ENCODE results near the gene PARVG. TPM values are rescaled to one million over a fixed set of nuclear protein-coding genes. Genes with fewer than 3 reads are reported as not detected.

Gene PARVG
- total RNA-seq, 1 donor from 2014 or later = not detected

DNA sequence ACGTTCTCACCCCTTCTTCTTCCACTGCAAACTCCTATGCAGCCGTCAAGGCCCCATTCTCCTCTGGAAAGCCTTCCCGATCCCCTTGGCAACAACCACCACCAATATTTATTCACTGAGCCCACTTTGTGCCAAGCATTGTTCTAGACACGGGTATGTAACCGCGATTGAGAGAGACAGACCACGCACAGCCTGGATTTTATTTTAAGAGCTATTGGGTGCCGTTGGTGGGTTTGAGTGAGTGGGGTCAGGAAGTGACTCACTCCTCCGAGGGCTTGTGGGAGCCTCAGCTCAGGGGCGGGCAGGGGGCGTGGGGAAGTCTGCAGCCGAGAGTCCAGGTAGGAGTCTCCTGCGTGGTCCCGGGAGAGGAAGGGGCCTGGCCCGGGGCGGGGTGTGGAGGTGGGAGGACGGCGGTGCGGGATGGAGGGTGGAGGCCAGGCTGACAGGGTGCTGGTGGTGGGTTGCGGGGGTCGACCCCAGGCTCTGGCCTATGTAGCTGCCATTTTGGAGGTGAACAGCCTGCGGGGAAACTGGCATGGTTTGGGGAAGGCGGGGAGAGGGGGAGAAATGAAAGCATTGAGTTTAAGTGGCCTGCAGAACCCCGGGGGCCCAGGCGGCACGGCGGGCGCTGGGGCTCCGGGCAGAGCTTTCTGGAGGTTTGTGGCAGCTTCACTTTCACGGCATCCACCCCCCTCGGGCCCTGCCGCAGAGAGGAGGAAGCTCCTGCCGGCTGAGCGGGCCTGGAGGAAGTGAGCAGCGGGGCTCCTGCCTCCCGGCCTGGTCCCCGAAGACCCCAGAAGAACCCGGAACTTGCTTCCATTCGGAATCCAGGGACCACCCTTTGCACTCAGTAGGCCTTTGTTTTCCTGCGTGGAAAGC lies 547 bp downstream of the PARVG start:
- H3K27me3 ChIP-seq (ENCODE audit: control insufficient read depth, insufficient read depth, low read length) = peaks cover 6% of the 10 kb centered on the region
- FAIRE-seq (no peak), DNase-seq (ENCODE audit: low read depth) (no peak)
- H3K36me3 ChIP-seq (ENCODE audit: control insufficient read depth, insufficient read depth, low read length) = no peaks in the 10 kb centered on the region
- TF ChIP-seq, protein P1, sequence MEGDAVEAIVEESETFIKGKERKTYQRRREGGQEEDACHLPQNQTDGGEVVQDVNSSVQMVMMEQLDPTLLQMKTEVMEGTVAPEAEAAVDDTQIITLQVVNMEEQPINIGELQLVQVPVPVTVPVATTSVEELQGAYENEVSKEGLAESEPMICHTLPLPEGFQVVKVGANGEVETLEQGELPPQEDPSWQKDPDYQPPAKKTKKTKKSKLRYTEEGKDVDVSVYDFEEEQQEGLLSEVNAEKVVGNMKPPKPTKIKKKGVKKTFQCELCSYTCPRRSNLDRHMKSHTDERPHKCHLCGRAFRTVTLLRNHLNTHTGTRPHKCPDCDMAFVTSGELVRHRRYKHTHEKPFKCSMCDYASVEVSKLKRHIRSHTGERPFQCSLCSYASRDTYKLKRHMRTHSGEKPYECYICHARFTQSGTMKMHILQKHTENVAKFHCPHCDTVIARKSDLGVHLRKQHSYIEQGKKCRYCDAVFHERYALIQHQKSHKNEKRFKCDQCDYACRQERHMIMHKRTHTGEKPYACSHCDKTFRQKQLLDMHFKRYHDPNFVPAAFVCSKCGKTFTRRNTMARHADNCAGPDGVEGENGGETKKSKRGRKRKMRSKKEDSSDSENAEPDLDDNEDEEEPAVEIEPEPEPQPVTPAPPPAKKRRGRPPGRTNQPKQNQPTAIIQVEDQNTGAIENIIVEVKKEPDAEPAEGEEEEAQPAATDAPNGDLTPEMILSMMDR (IDR thresholded peaks at IDR 0.05; ENCODE audit: insufficient read depth, low read length, severe bottlenecking) = no peak
- no peak overlapping the region for H3K4me3 ChIP-seq (ENCODE audit: low read depth, low read length)

DNA sequence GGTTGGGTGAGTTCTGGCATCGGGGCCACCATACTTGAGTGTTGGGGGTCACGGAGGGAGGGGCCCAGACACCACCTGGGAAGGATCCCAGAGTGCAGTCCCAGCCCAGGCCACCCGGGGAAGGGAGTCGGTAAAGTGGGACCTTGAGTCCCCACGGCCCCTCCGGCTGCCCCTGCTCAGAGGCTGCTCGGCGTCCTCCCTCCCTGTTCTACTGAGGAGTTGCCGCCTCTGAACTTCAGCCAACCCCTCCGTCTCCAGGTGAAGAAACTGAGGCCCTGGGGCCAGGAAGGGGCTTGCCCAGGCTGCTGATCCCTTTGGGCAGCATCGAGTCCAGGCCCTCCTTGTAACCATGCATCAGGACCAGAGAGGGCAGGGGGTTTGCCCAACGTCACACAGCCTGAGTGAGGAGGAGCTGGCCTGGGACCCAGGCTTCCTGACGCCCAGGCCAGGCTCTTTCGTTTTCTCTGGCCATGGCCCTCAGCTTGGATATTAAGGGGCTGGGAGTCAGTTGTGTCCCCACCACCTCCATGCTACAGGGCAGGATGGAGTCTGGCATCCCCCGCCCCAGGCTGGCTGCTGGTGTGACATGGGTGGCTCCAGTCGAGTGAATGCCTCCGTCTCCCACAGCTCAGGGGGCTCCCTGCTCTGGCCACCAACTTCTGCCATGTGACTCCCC lies 1.3 kb downstream of the PARVG start:
- H3K4me3 ChIP-seq (ENCODE audit: low read depth, low read length) = no peak overlapping the region
- DNase-seq (ENCODE audit: low read depth) (no peak), FAIRE-seq (no peak)
- peaks cover 8% of the 10 kb centered on the region for H3K27me3 ChIP-seq (ENCODE audit: control insufficient read depth, insufficient read depth, low read length)
- TF ChIP-seq, protein P1 (IDR thresholded peaks at IDR 0.05; ENCODE audit: insufficient read depth, low read length, severe bottlenecking) = no peak
- H3K36me3 ChIP-seq (ENCODE audit: control insufficient read depth, insufficient read depth, low read length) = no peaks in the 10 kb centered on the region

DNA sequence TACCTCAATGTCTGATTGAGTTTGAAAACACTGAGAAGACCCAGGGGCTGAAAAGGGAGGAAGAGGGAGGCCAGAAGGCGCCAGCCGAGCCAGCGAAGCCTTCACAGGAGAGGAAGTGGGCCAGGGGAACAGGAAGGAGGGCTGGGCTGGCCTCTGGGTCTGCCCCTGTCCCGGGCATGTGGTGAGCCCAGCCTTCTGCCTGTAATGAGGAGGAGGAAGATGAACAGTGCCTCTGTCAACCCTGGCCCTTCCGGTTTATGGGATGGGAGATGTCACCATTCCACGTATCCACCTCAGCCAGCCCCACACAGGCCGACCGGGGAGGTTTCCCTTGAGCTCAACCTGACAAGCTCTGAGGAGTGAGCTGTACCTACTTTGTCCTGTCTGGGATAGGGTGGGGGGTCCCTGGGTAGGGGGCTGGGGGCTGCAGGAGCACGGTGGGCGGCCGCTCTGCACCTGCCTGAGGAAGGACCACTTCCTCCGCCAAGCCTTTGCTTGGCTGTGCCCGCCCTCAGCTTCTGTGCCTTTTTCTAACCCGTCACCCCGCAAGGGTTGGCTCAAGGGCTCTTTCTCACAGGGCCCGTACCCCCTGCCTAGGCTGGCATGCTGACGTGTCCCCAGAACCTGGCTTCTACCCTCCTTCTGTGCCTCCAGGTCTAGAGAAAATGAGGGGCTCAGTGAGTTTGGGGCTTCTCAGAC lies 2.0 kb downstream of the PARVG start:
- FAIRE-seq (peak; percentile 18), DNase-seq (ENCODE audit: low read depth) (no peak)
- no peak overlapping the region for H3K4me3 ChIP-seq (ENCODE audit: low read depth, low read length)
- peaks cover 8% of the 10 kb centered on the region for H3K27me3 ChIP-seq (ENCODE audit: control insufficient read depth, insufficient read depth, low read length)
- TF ChIP-seq, protein P1 (IDR thresholded peaks at IDR 0.05; ENCODE audit: insufficient read depth, low read length, severe bottlenecking) = no peak
- no peaks in the 10 kb centered on the region for H3K36me3 ChIP-seq (ENCODE audit: control insufficient read depth, insufficient read depth, low read length)

DNA sequence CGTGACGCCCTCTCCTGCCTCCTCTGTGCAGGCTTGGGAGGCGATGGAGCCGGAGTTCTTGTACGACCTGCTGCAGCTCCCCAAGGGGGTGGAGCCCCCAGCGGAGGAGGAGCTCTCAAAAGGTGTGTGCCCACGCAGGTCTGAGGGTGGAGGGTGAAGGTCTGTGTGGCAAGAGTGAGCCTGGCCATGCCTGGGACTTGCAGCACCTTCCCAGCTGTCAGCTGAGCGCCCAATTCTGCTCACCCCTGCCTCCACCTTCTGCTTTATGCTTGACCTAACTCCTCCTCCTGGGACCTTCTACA lies 2.5 kb downstream of the PARVG start:
- Histone ChIP-seq H3K4me3 (ENCODE audit: low read depth, low read length) (no peak overlapping the region), H3K36me3 (ENCODE audit: control insufficient read depth, insufficient read depth, low read length) (no peaks in the 10 kb centered on the region), H3K27me3 (ENCODE audit: control insufficient read depth, insufficient read depth, low read length) (peaks cover 8% of the 10 kb centered on the region)
- TF ChIP-seq, protein P1 (IDR thresholded peaks at IDR 0.05; ENCODE audit: insufficient read depth, low read length, severe bottlenecking) = no peak
- no peak for DNase-seq (ENCODE audit: low read depth)
- FAIRE-seq = no peak

DNA sequence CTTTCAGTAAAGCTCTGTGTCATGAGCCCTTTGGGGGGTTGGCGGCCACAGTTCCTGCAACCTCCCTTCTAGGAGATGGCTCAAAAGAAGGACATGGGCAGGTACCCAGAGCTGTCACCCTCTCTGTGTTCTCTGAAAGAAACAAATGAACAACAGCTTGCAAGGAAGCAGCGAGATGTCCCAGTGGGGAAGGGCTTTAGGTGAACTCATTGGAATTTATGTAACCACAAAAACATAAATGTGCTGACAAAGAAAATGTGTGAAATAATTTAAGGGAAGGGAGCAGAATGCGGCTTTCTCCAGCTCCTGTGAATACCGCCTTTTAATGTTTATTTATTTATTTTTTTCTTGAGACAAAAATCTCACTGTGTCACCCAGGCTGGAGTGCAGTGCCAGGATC lies 3.3 kb downstream of the PARVG start:
- FAIRE-seq = no peak
- TF ChIP-seq, protein P1 (IDR thresholded peaks at IDR 0.05; ENCODE audit: insufficient read depth, low read length, severe bottlenecking) = no peak

More for the DNA sequence above, 3.3 kb downstream of the PARVG start:
- H3K27me3 ChIP-seq (ENCODE audit: control insufficient read depth, insufficient read depth, low read length) = peaks cover 8% of the 10 kb centered on the region
- no peak overlapping the region for H3K4me3 ChIP-seq (ENCODE audit: low read depth, low read length)
- DNase-seq (ENCODE audit: low read depth) = no peak
- no peaks in the 10 kb centered on the region for H3K36me3 ChIP-seq (ENCODE audit: control insufficient read depth, insufficient read depth, low read length)

All from bronchial epithelial cell (primary cell).